Heart right ventricle (tissue), 16 donors: ENCODE results near the gene B3GNT3. TPM values are rescaled to one million over a fixed set of nuclear protein-coding genes. Genes with fewer than 3 reads are reported as not detected.

ENCODE experiments used
- ATAC-seq, 8 donors: fragments of 200-7000 bp; cut with Tn5 transposase; one replicate each; pipeline ENCODE4 v1.9.1; 2020; ENCODE audit warnings: mild to moderate bottlenecking in 8 of 8, moderate library complexity in 8 of 8, moderate number of reproducible peaks in 1 of 8
- DNase-seq, 2 donors: peaks; one replicate each; pipeline ENCODE4 v3.0.0-alpha.2; 2020
- H3K27ac ChIP-seq, 10 donors: fragments of 200-600 bp; sonication (generic) in 2 of 10; one replicate each; pipeline versions ENCODE4 v1.5.0 to v1.8.0; 2020 to 2022; ENCODE audit warnings: mild to moderate bottlenecking in 3 of 10
- H3K27me3 ChIP-seq, 7 donors: fragments of 200-600 bp; one replicate each; pipeline ENCODE4 v1.8.0; 2021 to 2022; ENCODE audit warnings: mild to moderate bottlenecking in 2 of 7
- H3K36me3 ChIP-seq, 9 donors: fragments of 200-600 bp; sonication (generic) in 1 of 9; one replicate each; pipeline versions ENCODE4 v1.5.0 to v1.8.0; 2020 to 2022; ENCODE audit warnings: mild to moderate bottlenecking in 2 of 9
- H3K4me1 ChIP-seq, 9 donors: fragments of 200-600 bp; sonication (generic) in 1 of 9; one replicate each; pipeline versions ENCODE4 v1.5.0 to v1.8.0; 2020 to 2022; ENCODE audit warnings: mild to moderate bottlenecking in 4 of 9
- H3K4me3 ChIP-seq, 10 donors: fragments of 200-600 bp; sonication (generic) in 2 of 10; one replicate each; pipeline versions ENCODE4 v1.5.0 to v1.8.0; 2020 to 2022; ENCODE audit warnings: mild to moderate bottlenecking in 7 of 10, moderate library complexity in 2 of 10
- H3K9me3 ChIP-seq, 11 donors: fragments of 200-600 bp in 10 of 11; sonication (generic) in 2 of 11; one replicate each; pipeline versions ENCODE4 v1.5.0 to v1.8.0; 2013 to 2022; ENCODE audit warnings: mild to moderate bottlenecking in 2 of 11, control low read depth in 1 of 11, moderate library complexity in 1 of 11
- WGBS, 2 donors: extraction: QIAGEN DNeasy Blood & Tissue Kit; methylation state at CpG; one replicate each; pipeline ENCODE4 v1.1.7; 2013; ENCODE audit warnings: inconsistent platforms in 1 of 2; 5-methylcytosine and 5-hydroxymethylcytosine counted together
- intact Hi-C, 10 donors: fragments of 100-400 bp; cut with DNase I; formaldehyde crosslinking; loops; one replicate each; pipeline versions ENCODE4 v1.11.1 to v1.14.2; 2022
- polyA plus RNA-seq, 2 donors: library from polyadenylated mRNA; stranded (reverse); fragments of 200-250 nt; gene quantifications; one replicate each; pipeline ENCODE4 v1.2.3, GENCODE V29; 2013
- total RNA-seq, 10 donors: library from RNA; stranded (reverse); fragmentation: NEBNext Ultra II Directional in 3 of 10; extraction: Animal tissue kit (Norgen Biotek cat#: 25700) in 3 of 10; gene quantifications; one replicate each; pipeline versions ENCODE4 v1.2.1 to v1.2.4, GENCODE V29; 2021 to 2023
- TF ChIP-seq, protein P1 (sequence below), 9 donors: fragments of 200-600 bp; sonication (generic) in 2 of 9; IDR thresholded peaks; one replicate each; pipeline versions ENCODE4 v1.5.0 to v1.8.0; 2021 to 2022; ENCODE audit warnings: antibody characterized with exemption in 9 of 9, mild to moderate bottlenecking in 5 of 9, moderate library complexity in 1 of 9
- donor health status: Arrhythmogenic right ventricular cardiomyopathy.
- donor health status: ischemic (EF 13 %, LVEDD 7.1; RV severe dilation, severe dysfunction).
- donor health status: healthy with polysubstance abuse.
- donor health status: DM: no; HTN: yes; CAD: no.
- donor health status: DM: no; HTN: no; CAD: no.
- donor health status: ischemic (EF 25% LVEDD 6.9; RV normal size, moderate dysfunction).
- donor health status: ischemic (EF 25% LVEDD 5.7; RV mildly dilated, moderate dysfunction).
- donor health status: healthy.
- donor health status: DM: yes; HTN: yes; CAD: no.
- donor health status: Ischemic cardiomyopathy.
- donor health status: ischemic (EF 35%, LVEDD 5.7; RV mildly dilated, moderate dysfunction).
- donor health status: nonischemic (EF 11% LVEDD 7.7; RV severe dilation, severe dysfunction).
- donor health status: DM: yes; HTN: yes; CAD: no.
- donor health status: PGD.
- donor health status: ischemic (EF 29% LVEDD 5.4; RV normal size, mild dysfunction).
- donor health status: nonischemic (EF 23%, LVEDD 6.1; RV moderate dilation, normal function).

The B3GNT3 gene
- total and polyA plus RNA-seq, 12 donors: not detected

DNA sequence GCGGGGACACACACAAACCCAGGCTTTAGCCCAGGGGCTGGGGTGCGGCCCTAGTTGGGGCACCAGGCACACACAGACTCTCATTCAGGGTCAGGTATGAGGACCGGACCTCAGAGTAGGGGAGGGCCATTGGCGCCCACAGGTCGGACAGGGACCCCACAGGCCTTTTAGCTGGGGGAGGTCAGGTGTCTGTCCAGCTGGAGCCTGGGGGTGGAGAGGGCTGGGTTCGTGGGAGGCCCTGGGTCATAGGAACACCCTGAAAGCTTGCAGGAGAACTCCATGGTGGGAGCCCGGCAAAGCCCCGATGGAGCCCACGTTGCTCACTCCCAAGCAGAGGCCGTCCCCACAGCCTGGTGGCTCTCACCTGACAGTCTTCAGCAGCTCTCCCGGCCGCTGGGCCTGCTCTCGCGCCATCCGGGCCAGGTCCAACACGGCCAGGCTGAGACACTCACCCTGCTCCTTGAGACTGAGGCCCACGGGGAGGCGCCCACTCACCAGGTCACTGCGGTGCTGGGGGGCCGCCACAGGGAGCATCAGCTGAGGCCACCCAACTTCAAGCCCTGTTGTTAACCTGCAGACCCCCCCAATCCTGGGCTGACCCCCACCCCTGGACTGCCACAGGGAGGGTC is 47.8 kb downstream of the B3GNT3 start:
- Histone ChIP-seq H3K4me1 (peaks cover 0 to 58% (median 12%) of the 10 kb centered on the region in 9 donors), H3K4me3 (peak overlapping the region in 8 of 10 donors; percentile 1 to 44 (median 32)), H3K36me3 (peaks cover 0 to 61% (median 0%) of the 10 kb centered on the region in 9 donors), H3K27me3 (peaks cover 0 to 81% (median 18%) of the 10 kb centered on the region in 7 donors), H3K9me3 (no peaks in the 10 kb centered on the region), H3K27ac (peak overlapping the region in 2 of 10 donors; percentile 5 to 10)
- ATAC-seq (no peak), DNase-seq (no peak)
- TF ChIP-seq, protein P1, sequence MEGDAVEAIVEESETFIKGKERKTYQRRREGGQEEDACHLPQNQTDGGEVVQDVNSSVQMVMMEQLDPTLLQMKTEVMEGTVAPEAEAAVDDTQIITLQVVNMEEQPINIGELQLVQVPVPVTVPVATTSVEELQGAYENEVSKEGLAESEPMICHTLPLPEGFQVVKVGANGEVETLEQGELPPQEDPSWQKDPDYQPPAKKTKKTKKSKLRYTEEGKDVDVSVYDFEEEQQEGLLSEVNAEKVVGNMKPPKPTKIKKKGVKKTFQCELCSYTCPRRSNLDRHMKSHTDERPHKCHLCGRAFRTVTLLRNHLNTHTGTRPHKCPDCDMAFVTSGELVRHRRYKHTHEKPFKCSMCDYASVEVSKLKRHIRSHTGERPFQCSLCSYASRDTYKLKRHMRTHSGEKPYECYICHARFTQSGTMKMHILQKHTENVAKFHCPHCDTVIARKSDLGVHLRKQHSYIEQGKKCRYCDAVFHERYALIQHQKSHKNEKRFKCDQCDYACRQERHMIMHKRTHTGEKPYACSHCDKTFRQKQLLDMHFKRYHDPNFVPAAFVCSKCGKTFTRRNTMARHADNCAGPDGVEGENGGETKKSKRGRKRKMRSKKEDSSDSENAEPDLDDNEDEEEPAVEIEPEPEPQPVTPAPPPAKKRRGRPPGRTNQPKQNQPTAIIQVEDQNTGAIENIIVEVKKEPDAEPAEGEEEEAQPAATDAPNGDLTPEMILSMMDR (IDR thresholded peaks at IDR 0.05): no peak
- intact Hi-C loops: no loop called here
- WGBS, 2 donors: 64 to 71% methylated on average over 20 of the region's 20 CpGs

DNA sequence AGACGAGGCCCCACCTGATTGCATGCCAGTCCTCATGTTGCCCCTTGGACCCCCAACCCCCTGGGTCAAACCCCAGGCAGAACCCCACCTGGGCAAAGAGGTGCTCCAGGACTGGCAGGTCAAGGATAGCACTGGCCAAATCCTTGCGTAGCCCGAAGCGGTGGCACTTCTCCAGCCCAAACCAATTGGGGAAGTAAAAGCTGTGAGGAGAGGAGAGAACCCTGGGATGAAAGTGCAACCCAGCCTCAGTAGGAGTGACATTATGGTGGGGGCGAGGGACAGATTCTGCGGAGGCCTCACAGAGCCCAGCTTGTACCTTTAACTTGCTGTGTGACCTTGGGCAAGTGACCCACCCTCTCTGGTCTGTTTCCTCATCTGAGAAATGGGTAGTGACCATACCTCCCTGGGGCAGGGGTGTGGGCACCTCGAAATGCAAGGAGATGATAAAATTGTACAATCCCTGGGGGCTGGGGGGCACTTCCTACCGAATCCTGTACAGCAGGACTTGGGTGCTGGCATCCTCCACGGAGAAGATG is 48.4 kb downstream of the B3GNT3 start:
- peaks cover 0 to 55% (median 0%) of the 10 kb centered on the region in 9 donors for H3K36me3 ChIP-seq
- peak overlapping the region in 1 of 10 donors; percentile 14 for H3K27ac ChIP-seq
- H3K4me3 ChIP-seq: no peak overlapping the region
- intact Hi-C loops: no loop called here
- TF ChIP-seq, protein P1 (IDR thresholded peaks at IDR 0.05): no peak
- peaks cover 0 to 64% (median 18%) of the 10 kb centered on the region in 9 donors for H3K4me1 ChIP-seq
- H3K27me3 ChIP-seq: peaks cover 0 to 75% (median 18%) of the 10 kb centered on the region in 7 donors
- 85 to 90% methylated on average over 9 of the region's 9 CpGs for WGBS, 2 donors
- ATAC-seq: no peak
- no peak for DNase-seq
- no peaks in the 10 kb centered on the region for H3K9me3 ChIP-seq

DNA sequence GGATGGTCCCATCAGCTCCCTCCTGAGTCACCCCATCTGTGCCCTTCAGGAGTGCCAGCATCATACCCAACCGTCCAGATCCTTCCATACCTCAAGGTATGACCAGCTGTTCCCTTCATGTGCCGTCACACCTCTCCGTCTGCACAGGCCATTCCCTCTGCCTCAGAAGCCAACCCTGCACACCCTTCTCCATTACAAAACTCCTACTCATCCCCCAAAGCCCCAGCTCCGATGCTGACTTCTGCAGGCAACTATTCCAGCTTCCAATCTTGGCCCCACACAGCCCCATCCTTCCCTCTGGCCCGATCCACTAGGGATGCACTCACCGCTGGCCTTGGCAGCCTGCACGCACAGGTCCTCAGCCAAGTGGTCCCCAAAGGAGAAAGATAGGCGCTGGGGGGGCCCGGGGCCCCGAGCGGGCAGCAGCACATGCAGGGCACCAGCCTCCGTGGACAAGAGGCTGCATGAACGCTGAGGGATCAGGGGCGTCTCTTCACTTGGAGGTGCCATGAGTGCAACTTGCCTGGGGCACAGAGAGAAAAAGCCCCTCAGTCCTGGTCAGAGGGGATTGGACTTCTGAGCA is 49.1 kb downstream of the B3GNT3 start:
- intact Hi-C loops: no loop called here
- ATAC-seq: no peak
- Histone ChIP-seq H3K36me3 (peaks cover 0 to 49% (median 0%) of the 10 kb centered on the region in 9 donors), H3K27ac (peak overlapping the region in 1 of 10 donors; percentile 14), H3K9me3 (no peaks in the 10 kb centered on the region), H3K4me1 (peaks cover 0 to 70% (median 20%) of the 10 kb centered on the region in 9 donors), H3K27me3 (peaks cover 0 to 72% (median 18%) of the 10 kb centered on the region in 7 donors), H3K4me3 (no peak overlapping the region)
- WGBS, 2 donors: 84 to 90% methylated on average over 14 of the region's 14 CpGs
- TF ChIP-seq, protein P1 (IDR thresholded peaks at IDR 0.05): no peak
- DNase-seq: no peak

DNA sequence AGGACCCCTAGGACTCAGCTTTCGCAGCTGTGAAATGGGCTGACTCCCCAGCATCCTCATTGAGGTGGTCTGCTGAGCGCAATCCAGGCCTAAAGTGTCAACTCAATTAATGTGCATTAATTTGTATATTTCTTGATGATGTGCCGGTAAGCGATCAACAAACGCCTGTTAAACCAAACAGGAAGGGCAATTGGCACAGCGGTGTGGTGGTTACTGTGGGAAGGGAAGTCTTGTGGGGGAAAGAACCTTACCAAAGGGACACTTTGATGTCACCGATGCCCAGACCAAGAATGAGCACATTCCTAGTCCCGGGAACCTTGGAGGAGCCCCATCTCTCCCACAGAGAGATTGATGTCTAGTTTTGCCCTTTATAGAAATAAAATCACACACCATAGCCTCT is 51.2 kb downstream of the B3GNT3 start:
- 86 to 90% methylated on average over 8 of the region's 8 CpGs for WGBS, 2 donors
- no peak for ATAC-seq
- no peaks in the 10 kb centered on the region for H3K9me3 ChIP-seq
- peaks cover 0 to 91% (median 19%) of the 10 kb centered on the region in 9 donors for H3K4me1 ChIP-seq
- peak overlapping the region in 1 of 10 donors; percentile 70 for H3K4me3 ChIP-seq
- peak overlapping the region in 1 of 10 donors; percentile 97 for H3K27ac ChIP-seq
- DNase-seq: no peak
- H3K36me3 ChIP-seq: peaks cover 0 to 27% (median 0%) of the 10 kb centered on the region in 9 donors
- TF ChIP-seq, protein P1 (IDR thresholded peaks at IDR 0.05): no peak
- H3K27me3 ChIP-seq: peaks cover 0 to 58% (median 13%) of the 10 kb centered on the region in 7 donors
- intact Hi-C loops: no loop called here
